ENCODE data around the gene TTC7B. TPM values are rescaled to one million over a fixed set of nuclear protein-coding genes. Genes with fewer than 3 reads are reported as not detected.

TTC7B gene
- total and polyA plus RNA-seq, 9 of the 15 experiments (the other 6 are each of a cell fraction or from before 2014, with no cell fraction given) = 2.2 to 77.2 (median 36.7) TPM

GRCh38 chr14:90575336-90575735 is 240.9 kb downstream of the TTC7B start (continued):
- TF ChIP-seq MITF (IDR thresholded peaks at IDR 0.05) (no peak), CUX1 (CRISPR knock-in tag; IDR thresholded peaks at IDR 0.05) (no peak), TAF7 (tag; IDR thresholded peaks at IDR 0.05) (no peak), RCOR1 (IDR thresholded peaks at IDR 0.05; ENCODE audit: borderline replicate concordance in 1 of 2, low read depth in 2 of 2, low read length in 2 of 2) (no peak), KLF6 (CRISPR knock-in tag; IDR thresholded peaks at IDR 0.05; ENCODE audit: borderline replicate concordance) (no peak), KLF10 (CRISPR knock-in tag; IDR thresholded peaks at IDR 0.05) (no peak), TRIM28 (IDR thresholded peaks at IDR 0.05) (no peak), ZNF589 (CRISPR knock-in tag; IDR thresholded peaks at IDR 0.05; ENCODE audit: low read depth) (no peak), ZNF143 (CRISPR knock-in tag; IDR thresholded peaks at IDR 0.05) (no peak)

All from K562 (cell line).